Activated CD8-positive, alpha-beta T cell treated with anti-CD3 and anti-CD28 coated beads for 36 hours (primary cell): ENCODE results near the gene FMN1. TPM values are rescaled to one million over a fixed set of nuclear protein-coding genes. Genes with fewer than 3 reads are reported as not detected.

Experiments used
- ATAC-seq: fragments of 200-7000 bp; cut with Tn5 transposase; one replicate; pipeline ENCODE4 v1.10.0; 2021; ENCODE audit warnings: mild to moderate bottlenecking, moderate library complexity
- CTCF ChIA-PET: fragments of 350-600 bp; sonication (Branson Sonifier 250); formaldehyde crosslinking; loops from one replicate; lab custom pipeline; 2021; ENCODE audit warnings: antibody characterized with exemption; lab: Charles Lee
- POLR2A ChIA-PET: fragments of 350-600 bp; sonication (Branson Sonifier 250); formaldehyde crosslinking; loops from one replicate; lab custom pipeline; 2021; ENCODE audit warnings: antibody characterized with exemption; lab: Charles Lee
- DNase-seq: peaks from one replicate; pipeline ENCODE4 v3.0.0-alpha.2; 2020
- H3K27ac Mint-ChIP-seq: one replicate; pipeline ENCODE4 v1.8.0; 2021; ENCODE audit warnings: mild to moderate bottlenecking, mixed read lengths
- H3K27me3 Mint-ChIP-seq: one replicate; pipeline ENCODE4 v1.8.0; 2021; ENCODE audit warnings: mixed read lengths
- H3K36me3 Mint-ChIP-seq: one replicate; pipeline ENCODE4 v1.8.0; 2021; ENCODE audit warnings: low read depth, mixed read lengths
- H3K4me1 Mint-ChIP-seq: one replicate; pipeline ENCODE4 v1.8.0; 2021; ENCODE audit warnings: low read depth, mixed read lengths
- H3K4me3 Mint-ChIP-seq: one replicate; pipeline ENCODE4 v1.8.0; 2021; ENCODE audit warnings: mild to moderate bottlenecking, moderate library complexity, mixed read lengths
- H3K9me3 Mint-ChIP-seq: one replicate; pipeline ENCODE4 v1.8.0; 2021; ENCODE audit warnings: mixed read lengths
- intact Hi-C: fragments of 100-400 bp; cut with micrococcal nuclease; formaldehyde crosslinking; loops from one replicate; pipeline ENCODE4 v1.10.0; 2022
- total RNA-seq, 2 experiments: library from RNA; stranded (reverse); gene quantifications; one replicate each; pipeline ENCODE4 v1.2.3, GENCODE V29; 2021
- TF ChIP-seq, protein P1 (sequence below): fragments of 200-600 bp; IDR thresholded peaks from one replicate; pipeline ENCODE4 v1.8.0; 2022; ENCODE audit warnings: antibody characterized with exemption, mild to moderate bottlenecking

FMN1 gene
- total RNA-seq, 2 experiments from 2014 or later, result 0.07 TPM; not detected in 1

- H3K9me3 Mint-ChIP-seq, result no peaks in the 10 kb centered on the region
- peaks cover 2% of the 10 kb centered on the region for H3K27me3 Mint-ChIP-seq
- no peaks in the 10 kb centered on the region for H3K36me3 Mint-ChIP-seq
- intact Hi-C loops, result no loop called here
- ChIA-PET CTCF (no interaction called here), POLR2A (no interaction called here)
- H3K4me1 Mint-ChIP-seq, result peaks cover 8% of the 10 kb centered on the region
- TF ChIP-seq, protein P1, sequence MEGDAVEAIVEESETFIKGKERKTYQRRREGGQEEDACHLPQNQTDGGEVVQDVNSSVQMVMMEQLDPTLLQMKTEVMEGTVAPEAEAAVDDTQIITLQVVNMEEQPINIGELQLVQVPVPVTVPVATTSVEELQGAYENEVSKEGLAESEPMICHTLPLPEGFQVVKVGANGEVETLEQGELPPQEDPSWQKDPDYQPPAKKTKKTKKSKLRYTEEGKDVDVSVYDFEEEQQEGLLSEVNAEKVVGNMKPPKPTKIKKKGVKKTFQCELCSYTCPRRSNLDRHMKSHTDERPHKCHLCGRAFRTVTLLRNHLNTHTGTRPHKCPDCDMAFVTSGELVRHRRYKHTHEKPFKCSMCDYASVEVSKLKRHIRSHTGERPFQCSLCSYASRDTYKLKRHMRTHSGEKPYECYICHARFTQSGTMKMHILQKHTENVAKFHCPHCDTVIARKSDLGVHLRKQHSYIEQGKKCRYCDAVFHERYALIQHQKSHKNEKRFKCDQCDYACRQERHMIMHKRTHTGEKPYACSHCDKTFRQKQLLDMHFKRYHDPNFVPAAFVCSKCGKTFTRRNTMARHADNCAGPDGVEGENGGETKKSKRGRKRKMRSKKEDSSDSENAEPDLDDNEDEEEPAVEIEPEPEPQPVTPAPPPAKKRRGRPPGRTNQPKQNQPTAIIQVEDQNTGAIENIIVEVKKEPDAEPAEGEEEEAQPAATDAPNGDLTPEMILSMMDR, result no peak
- no peak overlapping the region for H3K4me3 Mint-ChIP-seq
- no peak for ATAC-seq
- DNase-seq, result no peak
- no peak overlapping the region for H3K27ac Mint-ChIP-seq
Observed at GRCh38 chr15:33152502-33153109, 41.9 kb downstream of the FMN1 start.

- Mint-ChIP-seq H3K4me1 (peaks cover 8% of the 10 kb centered on the region), H3K27ac (no peak overlapping the region), H3K27me3 (peaks cover 2% of the 10 kb centered on the region), H3K36me3 (no peaks in the 10 kb centered on the region), H3K9me3 (no peaks in the 10 kb centered on the region), H3K4me3 (no peak overlapping the region)
- POLR2A ChIA-PET, result interaction anchor here (1.1 kb wide), 1 partner anchor 27 kb away, joined by 3 read pairs; no protein-coding TSS in a partner anchor
- intact Hi-C loops, result no loop called here
- CTCF ChIA-PET, result no interaction called here
- TF ChIP-seq, protein P1, result no peak
- DNase-seq (no peak), ATAC-seq (no peak)
Observed at GRCh38 chr15:33150971-33151370, 43.5 kb downstream of the FMN1 start.

- TF ChIP-seq, protein P1, result no peak
- H3K27me3 Mint-ChIP-seq, result no peaks in the 10 kb centered on the region
- intact Hi-C loops, result no loop called here
- CTCF ChIA-PET, result no interaction called here
- peaks cover 8% of the 10 kb centered on the region for H3K4me1 Mint-ChIP-seq
- H3K4me3 Mint-ChIP-seq, result no peak overlapping the region
- H3K27ac Mint-ChIP-seq, result no peak overlapping the region
- DNase-seq (no peak), ATAC-seq (no peak)
- no peaks in the 10 kb centered on the region for H3K9me3 Mint-ChIP-seq
- no peaks in the 10 kb centered on the region for H3K36me3 Mint-ChIP-seq
- POLR2A ChIA-PET, result interaction anchor here (1.1 kb wide), 1 partner anchor 27 kb away, joined by 3 read pairs; no protein-coding TSS in a partner anchor
Observed at GRCh38 chr15:33150431-33150941, 44.0 kb downstream of the FMN1 start.

DNA sequence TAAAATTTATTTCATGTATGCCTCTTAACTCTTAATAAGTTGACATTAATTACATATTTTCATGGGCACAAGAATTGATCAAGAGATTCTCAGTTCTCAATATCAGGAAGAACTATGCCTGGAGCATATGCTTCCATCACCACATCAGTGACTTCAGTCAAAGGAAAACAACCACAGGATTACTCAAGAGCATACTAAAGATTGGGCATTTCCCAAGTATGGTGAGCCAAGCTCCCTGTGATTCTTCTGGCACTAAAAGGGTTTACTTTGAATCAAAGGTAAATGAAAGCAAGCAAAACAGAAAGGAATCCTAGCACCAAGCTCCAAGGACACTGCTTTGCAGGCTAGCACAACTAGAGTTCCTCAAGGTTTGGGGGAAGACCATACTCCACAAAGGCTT, 44.6 kb downstream of the FMN1 start:
- Mint-ChIP-seq H3K4me1 (peaks cover 8% of the 10 kb centered on the region), H3K27me3 (no peaks in the 10 kb centered on the region), H3K9me3 (no peaks in the 10 kb centered on the region), H3K4me3 (no peak overlapping the region), H3K27ac (no peak overlapping the region), H3K36me3 (no peaks in the 10 kb centered on the region)
- DNase-seq (no peak), ATAC-seq (no peak)
- intact Hi-C loops, result no loop called here
- ChIA-PET POLR2A (no interaction called here), CTCF (no interaction called here)
- TF ChIP-seq, protein P1, result no peak

GRCh38 chr15:33148129-33148751, 46.3 kb downstream of the FMN1 start:
- no peaks in the 10 kb centered on the region for H3K36me3 Mint-ChIP-seq
- CTCF ChIA-PET, result interaction anchor here (1.7 kb wide), 1 partner anchor 10 kb away, joined by 5 read pairs; no protein-coding TSS in a partner anchor
- H3K4me1 Mint-ChIP-seq, result peaks cover 8% of the 10 kb centered on the region
- TF ChIP-seq, protein P1, result no peak
- no peak overlapping the region for H3K27ac Mint-ChIP-seq
- ATAC-seq (no peak), DNase-seq (peak; percentile 7)
- intact Hi-C loops, result no loop called here
- no peaks in the 10 kb centered on the region for H3K27me3 Mint-ChIP-seq
- no peaks in the 10 kb centered on the region for H3K9me3 Mint-ChIP-seq
- peak overlapping the region; percentile 13 for H3K4me3 Mint-ChIP-seq
- POLR2A ChIA-PET, result no interaction called here
